ENCODE data around the gene CYP2W1. TPM values are rescaled to one million over a fixed set of nuclear protein-coding genes. Genes with fewer than 3 reads are reported as not detected.

Gene CYP2W1
- total RNA-seq, 1 experiment from 2014 or later: not detected

DNA sequence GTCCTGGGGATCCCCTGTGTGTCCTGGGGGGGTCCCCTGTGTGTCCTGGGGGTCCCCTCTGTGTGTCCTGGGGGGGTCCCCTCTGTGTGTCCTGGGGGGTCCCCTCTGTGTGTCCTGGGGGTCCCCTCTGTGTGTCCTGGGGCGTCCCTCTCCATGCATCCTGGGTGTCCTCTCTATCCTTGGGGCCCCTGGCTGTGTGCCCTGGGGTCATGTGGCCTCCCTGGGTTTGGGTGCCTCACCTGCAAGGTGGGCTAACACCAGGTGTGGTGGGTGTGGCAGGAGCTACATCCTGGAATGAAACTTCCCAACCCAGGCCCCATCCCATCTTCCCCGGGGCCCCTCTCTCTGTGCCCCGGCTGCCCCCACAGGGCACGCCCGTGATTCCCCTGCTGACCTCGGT is 4.9 kb downstream of the CYP2W1 start:
- no peak overlapping the region for H3K4me3 ChIP-seq (replicated peaks in 1 of 2; ENCODE audit: low read depth in 1 of 2, low read length in 2 of 2)
- H3K27ac ChIP-seq (ENCODE audit: low read depth, low read length): no peak overlapping the region; the same call in 1 of the 2 replicates
- H3K36me3 ChIP-seq (ENCODE audit: control insufficient read depth in 1 of 2, insufficient read depth in 2 of 2, low read length in 2 of 2): no peaks in the 10 kb centered on the region
- CTCF ChIA-PET: interaction anchor here (1.0 kb wide), 1 partner anchor 78 kb away, joined by 4 read pairs; no protein-coding TSS in a partner anchor
- TF ChIP-seq SRF (IDR thresholded peaks at IDR 0.05; ENCODE audit: low read depth): no peak
- no peak for TF ChIP-seq EGR1 (IDR thresholded peaks at IDR 0.05; ENCODE audit: low read depth)
- no peak for TF ChIP-seq ZNF274 (IDR thresholded peaks at IDR 0.05; ENCODE audit: low read depth, low read length)
- TF ChIP-seq ZFX (IDR thresholded peaks at IDR 0.05): no peak
- no peak for TF ChIP-seq EZH2 (IDR thresholded peaks at IDR 0.05)
- no peak for TF ChIP-seq CBX3 (IDR thresholded peaks at IDR 0.05; ENCODE audit: low read depth)
- no peak for TF ChIP-seq SIN3A (IDR thresholded peaks at IDR 0.05; ENCODE audit: low read depth)
- no peak for TF ChIP-seq EZH2phosphoT487 (IDR thresholded peaks at IDR 0.05; ENCODE audit: borderline replicate concordance)
- no peaks in the 10 kb centered on the region for H3K9me3 ChIP-seq (ENCODE audit: control insufficient read depth in 1 of 2, insufficient read depth in 1 of 2, low read depth in 1 of 2, low read length in 2 of 2)
- ATAC-seq (no peak), DNase-seq (ENCODE audit: low read depth, low spot score) (no peak)
- RAD21 ChIA-PET (ENCODE audit: low non-redundant PET in 1 of 2, low total read pairs in 2 of 2, uncharacterized antibody in 2 of 2, unreplicated experiment in 2 of 2): no interaction called here
- intact Hi-C loops (cut with micrococcal nuclease): no loop called here
- H2AFZ ChIP-seq (ENCODE audit: low read depth, low read length, poor library complexity, severe bottlenecking): no peak overlapping the region
- H3K4me2 ChIP-seq (ENCODE audit: low read length): peak overlapping the region; percentile 59
- H3K9ac ChIP-seq (ENCODE audit: low read length): peak overlapping the region; percentile 30; the same call in 1 of the 2 replicates
- no peaks in the 10 kb centered on the region for H4K20me1 ChIP-seq (ENCODE audit: insufficient read depth)
- no peaks in the 10 kb centered on the region for H3K9me2 ChIP-seq (ENCODE audit: insufficient read depth)
- peaks cover 2 to 19% of the 10 kb centered on the region in 2 experiments; a peak in 2 of 4 replicates for H3K4me1 ChIP-seq (ENCODE audit: control insufficient read depth in 1 of 2, insufficient read depth in 2 of 2, low read length in 2 of 2)
- POLR2A ChIA-PET: no interaction called here
- no TSS peak for BruUV-seq (replicated peaks)
- no peaks in the 10 kb centered on the region for H3K79me2 ChIP-seq (ENCODE audit: insufficient read depth, low read length)
- H3K27me3 ChIP-seq (ENCODE audit: insufficient read depth, low read length): no peaks in the 10 kb centered on the region

DNA sequence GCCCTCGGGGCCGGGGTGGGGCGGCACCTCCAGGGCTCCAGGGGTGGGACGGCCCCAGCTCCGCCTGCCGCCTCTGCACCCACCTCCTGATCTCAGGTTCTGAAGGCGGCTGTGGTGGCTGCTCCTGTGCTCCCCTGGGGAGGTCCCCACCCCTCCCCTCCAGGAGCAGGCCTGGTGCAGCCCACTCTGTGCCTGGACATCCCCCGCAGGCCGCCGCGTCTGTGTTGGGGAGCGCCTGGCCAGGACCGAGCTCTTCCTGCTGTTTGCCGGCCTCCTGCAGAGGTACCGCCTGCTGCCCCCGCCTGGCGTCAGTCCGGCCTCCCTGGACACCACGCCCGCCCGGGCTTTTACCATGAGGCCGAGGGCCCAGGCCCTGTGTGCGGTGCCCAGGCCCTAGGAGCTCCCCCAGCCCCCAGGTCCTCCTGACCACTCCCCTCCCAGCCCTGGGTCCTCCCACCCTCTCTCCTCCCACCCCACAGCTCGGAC is 5.5 kb downstream of the CYP2W1 start:
- intact Hi-C loops (cut with micrococcal nuclease): no loop called here
- DNase-seq (ENCODE audit: low read depth, low spot score): no peak
- no peak overlapping the region for H2AFZ ChIP-seq (ENCODE audit: low read depth, low read length, poor library complexity, severe bottlenecking)
- H3K36me3 ChIP-seq (ENCODE audit: control insufficient read depth in 1 of 2, insufficient read depth in 2 of 2, low read length in 2 of 2): no peaks in the 10 kb centered on the region
- ChIA-PET RAD21 (ENCODE audit: low non-redundant PET in 1 of 2, low total read pairs in 2 of 2, uncharacterized antibody in 2 of 2, unreplicated experiment in 2 of 2) (no interaction called here), POLR2A (no interaction called here), CTCF (interaction anchor here (1.0 kb wide), 1 partner anchor 77 kb away, joined by 4 read pairs; no protein-coding TSS in a partner anchor)
- TF ChIP-seq EGR1 (IDR thresholded peaks at IDR 0.05; ENCODE audit: low read depth) (no peak), ZFX (IDR thresholded peaks at IDR 0.05) (peak; percentile 44; the same call in 1 of the 2 replicates)
- no TSS peak for BruUV-seq (replicated peaks)
- H3K9ac ChIP-seq (ENCODE audit: low read length): peak overlapping the region; percentile 30
- H4K20me1 ChIP-seq (ENCODE audit: insufficient read depth): no peaks in the 10 kb centered on the region
- H3K27me3 ChIP-seq (ENCODE audit: insufficient read depth, low read length): no peaks in the 10 kb centered on the region
- H3K27ac ChIP-seq (ENCODE audit: low read depth, low read length): no peak overlapping the region; the same call in 1 of the 2 replicates
- peak; percentile 30 for ATAC-seq
- peaks cover 2 to 24% of the 10 kb centered on the region in 2 experiments; a peak in 2 of 4 replicates for H3K4me1 ChIP-seq (ENCODE audit: control insufficient read depth in 1 of 2, insufficient read depth in 2 of 2, low read length in 2 of 2)
- no peaks in the 10 kb centered on the region for H3K79me2 ChIP-seq (ENCODE audit: insufficient read depth, low read length)
- H3K9me3 ChIP-seq (ENCODE audit: control insufficient read depth in 1 of 2, insufficient read depth in 1 of 2, low read depth in 1 of 2, low read length in 2 of 2): no peaks in the 10 kb centered on the region
- peak overlapping the region; percentile 20; a peak in 2 of 4 replicates for H3K4me3 ChIP-seq (replicated peaks in 1 of 2; ENCODE audit: low read depth in 1 of 2, low read length in 2 of 2)
- peak overlapping the region; percentile 59 for H3K4me2 ChIP-seq (ENCODE audit: low read length)
- no peaks in the 10 kb centered on the region for H3K9me2 ChIP-seq (ENCODE audit: insufficient read depth)
